CD4-positive, alpha-beta T cell (primary cell): Measurements from ENCODE around the gene VSTM2B. TPM values are rescaled to one million over a fixed set of nuclear protein-coding genes. Genes with fewer than 3 reads are reported as not detected.

ENCODE experiments used
- ATAC-seq: fragments of 200-7000 bp; cut with Tn5 transposase; one replicate; pipeline ENCODE4 v1.10.0; 2022; ENCODE audit warnings: mild to moderate bottlenecking; ENCODE audit not compliant: poor library complexity
- CTCF ChIA-PET: fragments of 350-600 bp; sonication (Branson Sonifier 250); formaldehyde crosslinking; loops from one replicate; lab custom pipeline; 2021; ENCODE audit warnings: antibody characterized with exemption, inconsistent platforms; lab: Charles Lee
- POLR2A ChIA-PET: fragments of 350-600 bp; sonication (Branson Sonifier 250); formaldehyde crosslinking; loops from one replicate; lab custom pipeline; 2021; ENCODE audit warnings: antibody characterized with exemption, inconsistent platforms; lab: Charles Lee
- DNase-seq, 14 experiments: peaks; one replicate each; pipeline ENCODE4 v3.0.0-alpha.2; 2013 to 2020; ENCODE audit warnings: mixed read lengths in 2 of 14
- H3K27ac ChIP-seq, 2 donors: one replicate each; pipeline versions ENCODE4 v1.5.1 to v1.7.0; 2013; ENCODE audit warnings: low read length in 2 of 2, low read depth in 1 of 2, mild to moderate bottlenecking in 1 of 2
- H3K27me3 ChIP-seq, 2 experiments: 1 replicate in 1 of 2; 2 replicates in 1 of 2; pipeline versions ENCODE4 v1.6.1 to v1.7.0; 2013; ENCODE audit warnings: low read length in 2 of 2, control low read depth in 1 of 2, mild to moderate bottlenecking in 1 of 2, moderate library complexity in 1 of 2; ENCODE audit not compliant: insufficient read depth in 2 of 2, control insufficient read depth in 1 of 2
- H3K36me3 ChIP-seq: one replicate; pipeline ENCODE4 v1.6.1; 2013; ENCODE audit warnings: low read length, control low read depth; ENCODE audit not compliant: insufficient read depth
- H3K4me1 ChIP-seq: one replicate; pipeline ENCODE4 v1.6.1; 2013; ENCODE audit warnings: low read length, control low read depth; ENCODE audit not compliant: insufficient read depth
- H3K4me3 ChIP-seq: one replicate; pipeline ENCODE4 v1.5.1; 2013; ENCODE audit warnings: mild to moderate bottlenecking, low read length, moderate library complexity
- H3K9me3 ChIP-seq, 2 experiments: 1 replicate in 1 of 2; 2 replicates in 1 of 2; pipeline versions ENCODE4 v1.6.1 to v1.7.0; 2013; ENCODE audit warnings: low read length in 2 of 2, mild to moderate bottlenecking in 2 of 2, control low read depth in 1 of 2, moderate library complexity in 1 of 2; ENCODE audit not compliant: control insufficient read depth in 1 of 2, insufficient read depth in 1 of 2
- H3K27ac Mint-ChIP-seq: one replicate; pipeline ENCODE4 v1.8.0; 2020; ENCODE audit warnings: mixed read lengths
- H3K27me3 Mint-ChIP-seq: one replicate; pipeline ENCODE4 v1.8.0; 2021; ENCODE audit warnings: mixed read lengths
- H3K36me3 Mint-ChIP-seq: one replicate; pipeline ENCODE4 v1.8.0; 2021; ENCODE audit warnings: low read depth, mixed read lengths
- H3K4me1 Mint-ChIP-seq: one replicate; pipeline ENCODE4 v1.8.0; 2021; ENCODE audit warnings: low read depth, mixed read lengths
- H3K4me3 Mint-ChIP-seq: one replicate; pipeline ENCODE4 v1.8.0; 2020; ENCODE audit warnings: mild to moderate bottlenecking, mixed read lengths
- H3K9me3 Mint-ChIP-seq: one replicate; pipeline ENCODE4 v1.8.0; 2020; ENCODE audit warnings: mixed read lengths
- intact Hi-C, 2 experiments: fragments of 100-400 bp; cut with DNase I in 1 of 2; cut with micrococcal nuclease in 1 of 2; formaldehyde crosslinking; loops; one replicate each; pipeline versions ENCODE4 v1.15.1 to v1.9.0; 2023 to 2025; cut with DNase I, micrococcal nuclease
- total RNA-seq, 174 experiments: library from RNA in 2 of 174; stranded (reverse) in 2 of 174; gene quantifications; one replicate each; pipeline ENCODE4 v1.2.3 and lab custom pipeline; 2021 to 2026
- TF ChIP-seq, protein P1 (sequence below): fragments of 200-600 bp; IDR thresholded peaks from one replicate; pipeline ENCODE4 v1.8.0; 2022; ENCODE audit warnings: antibody characterized with exemption, mild to moderate bottlenecking

The VSTM2B gene
- total RNA-seq, 2 experiments from 2014 or later: not detected

DNA sequence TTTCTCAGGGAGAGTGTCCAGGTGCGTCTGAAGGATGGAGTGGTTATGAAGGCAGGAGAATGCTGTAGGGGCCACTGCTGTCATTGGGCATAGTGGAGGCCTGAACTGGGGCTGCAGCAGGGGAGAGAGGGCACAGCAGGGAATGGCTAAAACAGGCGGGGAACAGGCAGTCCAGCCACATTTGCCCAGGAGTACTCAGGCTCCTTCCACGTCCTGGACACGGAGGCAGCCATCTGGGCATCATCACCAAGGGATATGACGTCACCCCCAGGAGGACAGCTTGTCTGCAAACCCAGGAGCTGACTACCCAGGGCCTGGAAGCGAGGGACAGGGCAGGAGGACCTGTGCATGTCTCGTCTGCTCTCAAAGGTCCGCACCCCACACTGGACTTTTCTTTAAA is 22.2 kb downstream of the VSTM2B start:
- Mint-ChIP-seq H3K36me3 (no peaks in the 10 kb centered on the region), H3K4me1 (no peaks in the 10 kb centered on the region), H3K27me3 (peaks cover 32% of the 10 kb centered on the region), H3K9me3 (no peaks in the 10 kb centered on the region), H3K4me3 (no peak overlapping the region), H3K27ac (no peak overlapping the region)
- H3K4me1 ChIP-seq: no peaks in the 10 kb centered on the region
- CTCF ChIA-PET: no interaction called here
- H3K9me3 ChIP-seq: peaks cover 7 to 26% of the 10 kb centered on the region in 2 experiments
- H3K27ac ChIP-seq: no peak overlapping the region
- no peak for ATAC-seq
- TF ChIP-seq, protein P1, sequence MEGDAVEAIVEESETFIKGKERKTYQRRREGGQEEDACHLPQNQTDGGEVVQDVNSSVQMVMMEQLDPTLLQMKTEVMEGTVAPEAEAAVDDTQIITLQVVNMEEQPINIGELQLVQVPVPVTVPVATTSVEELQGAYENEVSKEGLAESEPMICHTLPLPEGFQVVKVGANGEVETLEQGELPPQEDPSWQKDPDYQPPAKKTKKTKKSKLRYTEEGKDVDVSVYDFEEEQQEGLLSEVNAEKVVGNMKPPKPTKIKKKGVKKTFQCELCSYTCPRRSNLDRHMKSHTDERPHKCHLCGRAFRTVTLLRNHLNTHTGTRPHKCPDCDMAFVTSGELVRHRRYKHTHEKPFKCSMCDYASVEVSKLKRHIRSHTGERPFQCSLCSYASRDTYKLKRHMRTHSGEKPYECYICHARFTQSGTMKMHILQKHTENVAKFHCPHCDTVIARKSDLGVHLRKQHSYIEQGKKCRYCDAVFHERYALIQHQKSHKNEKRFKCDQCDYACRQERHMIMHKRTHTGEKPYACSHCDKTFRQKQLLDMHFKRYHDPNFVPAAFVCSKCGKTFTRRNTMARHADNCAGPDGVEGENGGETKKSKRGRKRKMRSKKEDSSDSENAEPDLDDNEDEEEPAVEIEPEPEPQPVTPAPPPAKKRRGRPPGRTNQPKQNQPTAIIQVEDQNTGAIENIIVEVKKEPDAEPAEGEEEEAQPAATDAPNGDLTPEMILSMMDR: no peak
- DNase-seq: no peak
- POLR2A ChIA-PET: no interaction called here
- H3K27me3 ChIP-seq: peaks cover 0 to 13% of the 10 kb centered on the region in 2 experiments
- H3K4me3 ChIP-seq: no peak overlapping the region
- intact Hi-C loops: no loop called here
- H3K36me3 ChIP-seq: no peaks in the 10 kb centered on the region

DNA sequence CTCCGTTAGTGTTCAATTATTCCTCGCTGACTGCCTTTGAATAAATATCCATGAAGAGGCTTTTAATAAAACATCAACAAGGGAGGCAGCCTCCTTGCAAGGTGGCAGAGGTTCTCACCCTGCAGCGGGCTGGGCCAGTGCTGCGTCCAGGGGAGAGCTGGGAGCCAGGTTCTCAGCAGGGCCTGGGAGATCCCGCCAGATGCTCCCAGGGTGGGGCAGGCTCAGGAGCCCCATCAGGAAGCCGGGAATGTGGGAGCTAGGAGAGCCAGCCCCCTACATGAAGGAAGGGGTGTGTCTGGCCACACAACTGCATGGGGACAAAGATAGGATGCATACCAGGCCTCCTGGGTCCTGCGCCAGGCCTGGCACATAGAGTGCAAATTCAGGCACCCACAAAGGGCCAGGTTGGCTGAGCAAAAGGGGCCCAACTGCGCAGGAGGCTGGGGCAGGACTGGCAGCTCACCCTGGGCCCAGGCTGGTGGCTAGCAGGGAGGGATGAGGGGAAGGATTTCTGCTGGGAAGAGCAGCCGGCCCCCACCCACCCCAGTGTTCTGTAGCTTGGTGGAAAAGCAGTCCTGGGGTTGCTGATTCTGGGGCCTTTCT is 22.8 kb downstream of the VSTM2B start:
- ChIA-PET POLR2A (no interaction called here), CTCF (no interaction called here)
- H3K36me3 Mint-ChIP-seq: no peaks in the 10 kb centered on the region
- peaks cover 0 to 13% of the 10 kb centered on the region in 2 experiments for H3K27me3 ChIP-seq
- peaks cover 35% of the 10 kb centered on the region for H3K27me3 Mint-ChIP-seq
- no peak overlapping the region for H3K4me3 Mint-ChIP-seq
- no peaks in the 10 kb centered on the region for H3K36me3 ChIP-seq
- intact Hi-C loops: no loop called here
- H3K9me3 ChIP-seq: peaks cover 13 to 28% of the 10 kb centered on the region in 2 experiments
- no peak for ATAC-seq
- peaks cover 5% of the 10 kb centered on the region for H3K9me3 Mint-ChIP-seq
- no peak overlapping the region for H3K4me3 ChIP-seq
- no peaks in the 10 kb centered on the region for H3K4me1 Mint-ChIP-seq
- no peak overlapping the region for H3K27ac ChIP-seq
- no peak for DNase-seq
- H3K4me1 ChIP-seq: no peaks in the 10 kb centered on the region
- H3K27ac Mint-ChIP-seq: no peak overlapping the region
- TF ChIP-seq, protein P1: no peak

DNA sequence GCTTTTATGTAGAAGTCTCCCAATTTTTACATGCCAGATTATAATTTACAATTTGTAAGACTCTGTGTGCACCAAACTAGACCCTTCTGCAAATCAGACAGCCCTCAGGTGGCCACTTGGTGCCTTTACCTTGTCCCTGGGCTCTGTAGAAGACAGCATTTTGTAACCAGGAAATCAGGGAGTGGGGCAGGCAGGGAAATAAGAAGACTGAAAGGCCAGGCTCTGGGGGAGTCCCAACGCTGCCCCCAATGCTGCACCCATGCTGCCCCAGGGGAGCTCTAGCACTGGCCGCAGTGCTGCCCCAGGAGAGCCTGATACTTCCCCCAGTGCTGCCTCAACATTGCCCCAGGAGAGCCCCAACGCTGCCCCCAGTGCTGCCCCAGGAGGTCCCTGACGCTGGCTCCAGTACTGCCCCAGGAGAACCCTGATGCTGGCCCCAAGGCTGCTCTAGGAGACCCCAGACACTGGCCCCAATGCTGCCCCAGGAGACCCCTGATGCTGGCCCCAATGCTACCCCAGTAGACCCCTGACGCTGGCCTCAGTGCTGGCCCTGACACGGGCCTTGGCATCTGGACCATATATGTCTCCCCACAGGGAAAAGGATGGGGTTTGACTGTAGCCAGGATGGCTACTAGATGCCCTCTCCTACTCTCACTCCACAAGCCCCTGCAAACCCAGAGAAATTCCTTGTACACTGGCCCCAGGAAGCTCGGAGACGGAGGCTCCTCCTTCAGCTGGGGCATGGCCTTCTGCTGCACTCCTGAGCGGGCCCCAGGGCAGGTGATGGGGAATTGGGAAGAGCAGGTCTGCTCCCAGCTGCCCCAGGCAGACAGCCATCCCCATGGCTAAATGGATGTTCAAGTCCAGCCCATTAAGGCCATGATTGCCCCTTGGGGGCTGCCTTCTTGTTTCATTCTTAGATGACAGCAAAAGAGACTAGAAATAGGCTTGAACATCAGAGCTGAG is 23.6 kb downstream of the VSTM2B start:
- H3K9me3 Mint-ChIP-seq: peaks cover 13% of the 10 kb centered on the region
- intact Hi-C loops: no loop called here
- H3K27me3 Mint-ChIP-seq: peaks cover 39% of the 10 kb centered on the region
- no peaks in the 10 kb centered on the region for H3K36me3 ChIP-seq
- DNase-seq: no peak
- CTCF ChIA-PET: no interaction called here
- H3K4me3 ChIP-seq: no peak overlapping the region
- H3K9me3 ChIP-seq: peaks cover 17 to 28% of the 10 kb centered on the region in 2 experiments
- no peak overlapping the region for H3K27ac Mint-ChIP-seq
- H3K4me3 Mint-ChIP-seq: no peak overlapping the region
- peaks cover 0 to 13% of the 10 kb centered on the region in 2 experiments for H3K27me3 ChIP-seq
- no peak for ATAC-seq
- H3K36me3 Mint-ChIP-seq: no peaks in the 10 kb centered on the region
- H3K27ac ChIP-seq: no peak overlapping the region
- POLR2A ChIA-PET: no interaction called here
- no peaks in the 10 kb centered on the region for H3K4me1 Mint-ChIP-seq
- TF ChIP-seq, protein P1: no peak
- no peaks in the 10 kb centered on the region for H3K4me1 ChIP-seq
